Muscle layer of colon (tissue), 2 donors: ENCODE measurements around the gene TATDN2.

Experiments used
- H3K27ac ChIP-seq: one replicate; pipeline ENCODE4 v1.7.0; 2013; ENCODE audit warnings: low read depth, mild to moderate bottlenecking, low read length, moderate library complexity
- H3K27me3 ChIP-seq, 2 donors: one replicate each; pipeline ENCODE4 v1.7.0; 2013; ENCODE audit warnings: low read length in 2 of 2, mild to moderate bottlenecking in 2 of 2; ENCODE audit not compliant: insufficient read depth in 2 of 2, control insufficient read depth in 1 of 2
- H3K36me3 ChIP-seq: one replicate; pipeline ENCODE4 v1.7.0; 2013; ENCODE audit warnings: mild to moderate bottlenecking, low read length; ENCODE audit not compliant: insufficient read depth
- H3K4me1 ChIP-seq: one replicate; pipeline ENCODE4 v1.7.0; 2013; ENCODE audit warnings: mild to moderate bottlenecking, low read length; ENCODE audit not compliant: insufficient read depth
- H3K4me3 ChIP-seq, 2 donors: one replicate each; pipeline ENCODE4 v1.7.0; 2013; ENCODE audit warnings: low read length in 2 of 2, low read depth in 1 of 2, mild to moderate bottlenecking in 1 of 2, moderate library complexity in 1 of 2
- H3K9ac ChIP-seq: one replicate; pipeline ENCODE4 v1.7.0; 2013; ENCODE audit warnings: low read length
- H3K9me3 ChIP-seq: one replicate; pipeline ENCODE4 v1.7.0; 2013; ENCODE audit warnings: mild to moderate bottlenecking, low read length
- donor health status: abdominal sarcoma.
- donor health status: Adenocarcinoma of cecum.

TATDN2 gene

GRCh38 chr3:10312391-10312790 is 64.1 kb downstream of the TATDN2 start:
- H3K36me3 ChIP-seq, result peaks cover 75% of the 10 kb centered on the region
- no peaks in the 10 kb centered on the region for H3K27me3 ChIP-seq
- H3K9ac ChIP-seq, result no peak overlapping the region
- H3K4me3 ChIP-seq, result no peak overlapping the region
- no peak overlapping the region for H3K27ac ChIP-seq
- no peaks in the 10 kb centered on the region for H3K4me1 ChIP-seq
- H3K9me3 ChIP-seq, result no peaks in the 10 kb centered on the region

- no peaks in the 10 kb centered on the region for H3K27me3 ChIP-seq
- H3K4me3 ChIP-seq, result no peak overlapping the region
- no peaks in the 10 kb centered on the region for H3K9me3 ChIP-seq
- peaks cover 77% of the 10 kb centered on the region for H3K36me3 ChIP-seq
- H3K9ac ChIP-seq, result no peak overlapping the region
- H3K4me1 ChIP-seq, result no peaks in the 10 kb centered on the region
- no peak overlapping the region for H3K27ac ChIP-seq
These were observed 64.6 kb downstream of the TATDN2 start for GRCh38 chr3:10312861-10313260.

GRCh38 chr3:10315101-10315500 is 66.8 kb downstream of the TATDN2 start:
- no peak overlapping the region for H3K27ac ChIP-seq
- no peaks in the 10 kb centered on the region for H3K27me3 ChIP-seq
- H3K9me3 ChIP-seq, result no peaks in the 10 kb centered on the region
- H3K4me1 ChIP-seq, result peaks cover 14% of the 10 kb centered on the region
- H3K4me3 ChIP-seq, result no peak overlapping the region
- peaks cover 76% of the 10 kb centered on the region for H3K36me3 ChIP-seq
- no peak overlapping the region for H3K9ac ChIP-seq

- Histone ChIP-seq H3K27me3 (no peaks in the 10 kb centered on the region), H3K4me3 (no peak overlapping the region), H3K9ac (no peak overlapping the region), H3K36me3 (peaks cover 71% of the 10 kb centered on the region), H3K9me3 (no peaks in the 10 kb centered on the region), H3K27ac (no peak overlapping the region), H3K4me1 (peaks cover 17% of the 10 kb centered on the region)
These were observed 67.6 kb downstream of the TATDN2 start for GRCh38 chr3:10315771-10316344.

- peaks cover 17% of the 10 kb centered on the region for H3K4me1 ChIP-seq
- no peaks in the 10 kb centered on the region for H3K9me3 ChIP-seq
- no peak overlapping the region for H3K9ac ChIP-seq
- H3K27ac ChIP-seq, result no peak overlapping the region
- peaks cover 57% of the 10 kb centered on the region for H3K36me3 ChIP-seq
- no peaks in the 10 kb centered on the region for H3K27me3 ChIP-seq
- no peak overlapping the region for H3K4me3 ChIP-seq
These were observed 69.2 kb downstream of the TATDN2 start for GRCh38 chr3:10317311-10317960.

GRCh38 chr3:10317961-10318350 is 69.7 kb downstream of the TATDN2 start:
- peaks cover 17% of the 10 kb centered on the region for H3K4me1 ChIP-seq
- no peak overlapping the region for H3K4me3 ChIP-seq
- H3K27ac ChIP-seq, result no peak overlapping the region
- H3K9me3 ChIP-seq, result no peaks in the 10 kb centered on the region
- no peaks in the 10 kb centered on the region for H3K27me3 ChIP-seq
- H3K36me3 ChIP-seq, result peaks cover 52% of the 10 kb centered on the region
- H3K9ac ChIP-seq, result no peak overlapping the region

GRCh38 chr3:10319251-10319650 is 71.0 kb downstream of the TATDN2 start:
- Histone ChIP-seq H3K36me3 (peaks cover 40% of the 10 kb centered on the region), H3K4me3 (no peak overlapping the region), H3K4me1 (peaks cover 17% of the 10 kb centered on the region), H3K9ac (no peak overlapping the region), H3K27me3 (no peaks in the 10 kb centered on the region), H3K9me3 (no peaks in the 10 kb centered on the region), H3K27ac (no peak overlapping the region)

- H3K4me3 ChIP-seq, result peak overlapping the region; percentile 73 to 100
- H3K36me3 ChIP-seq, result peaks cover 34% of the 10 kb centered on the region
- no peaks in the 10 kb centered on the region for H3K9me3 ChIP-seq
- peak overlapping the region; percentile 92 for H3K9ac ChIP-seq
- no peaks in the 10 kb centered on the region for H3K27me3 ChIP-seq
- H3K4me1 ChIP-seq, result peaks cover 17% of the 10 kb centered on the region
- H3K27ac ChIP-seq, result no peak overlapping the region
These were observed 71.5 kb downstream of the TATDN2 start for GRCh38 chr3:10319804-10320203.

GRCh38 chr3:10320320-10320677 is 72.0 kb downstream of the TATDN2 start:
- peak overlapping the region; percentile 73 to 100 for H3K4me3 ChIP-seq
- peak overlapping the region; percentile 92 for H3K9ac ChIP-seq
- H3K27me3 ChIP-seq, result no peaks in the 10 kb centered on the region
- no peaks in the 10 kb centered on the region for H3K9me3 ChIP-seq
- peaks cover 17% of the 10 kb centered on the region for H3K4me1 ChIP-seq
- H3K36me3 ChIP-seq, result peaks cover 31% of the 10 kb centered on the region
- H3K27ac ChIP-seq, result peak overlapping the region; percentile 88

- no peak overlapping the region for H3K27ac ChIP-seq
- H3K9ac ChIP-seq, result no peak overlapping the region
- H3K9me3 ChIP-seq, result no peaks in the 10 kb centered on the region
- H3K4me3 ChIP-seq, result no peak overlapping the region
- H3K36me3 ChIP-seq, result peaks cover 26% of the 10 kb centered on the region
- peaks cover 17% of the 10 kb centered on the region for H3K4me1 ChIP-seq
- H3K27me3 ChIP-seq, result no peaks in the 10 kb centered on the region
These were observed 73.5 kb downstream of the TATDN2 start for GRCh38 chr3:10321630-10322351.

- Histone ChIP-seq H3K36me3 (peaks cover 20% of the 10 kb centered on the region), H3K9ac (no peak overlapping the region), H3K9me3 (no peaks in the 10 kb centered on the region), H3K4me3 (no peak overlapping the region), H3K27ac (no peak overlapping the region), H3K4me1 (peaks cover 17% of the 10 kb centered on the region), H3K27me3 (no peaks in the 10 kb centered on the region)
These were observed 74.1 kb downstream of the TATDN2 start for GRCh38 chr3:10322352-10322710.
